Karpas-422 (cell line): ENCODE data around the gene NACA. TPM values are rescaled to one million over a fixed set of nuclear protein-coding genes. Genes with fewer than 3 reads are reported as not detected.

Experiments used
- DNase-seq: peaks from one replicate; pipeline ENCODE4 v3.0.0-alpha.2; 2015
- H2AFZ ChIP-seq: fragments of 200-600 bp; sonication (generic); 2 replicates; pipeline ENCODE4 v1.6.1; 2014; ENCODE audit warnings: antibody characterized with exemption, low read length, mixed read lengths
- H3K27ac ChIP-seq: fragments of 200-600 bp; sonication (generic); 2 replicates; pipeline ENCODE4 v1.5.1; 2014; ENCODE audit warnings: mild to moderate bottlenecking, low read length, moderate library complexity
- H3K27me3 ChIP-seq: fragments of 200-600 bp; sonication (generic); 2 replicates; pipeline ENCODE4 v1.6.1; 2014; ENCODE audit warnings: low read length, mixed read lengths
- H3K36me3 ChIP-seq: fragments of 200-600 bp; sonication (generic); 2 replicates; pipeline ENCODE4 v1.6.1; 2014; ENCODE audit warnings: low read length, mixed read lengths; ENCODE audit not compliant: insufficient read depth
- H3K4me1 ChIP-seq: fragments of 200-600 bp; sonication (generic); 2 replicates; pipeline ENCODE4 v1.6.1; 2014; ENCODE audit warnings: mild to moderate bottlenecking, low read length, mixed read lengths
- H3K4me2 ChIP-seq: fragments of 200-600 bp; sonication (generic); 2 replicates; pipeline ENCODE4 v1.6.1; 2014; ENCODE audit warnings: low read length, low read depth, mild to moderate bottlenecking; ENCODE audit not compliant: poor library complexity, severe bottlenecking
- H3K4me3 ChIP-seq: fragments of 200-600 bp; sonication (generic); 2 replicates; pipeline ENCODE4 v1.5.1; 2014; ENCODE audit warnings: mild to moderate bottlenecking, antibody characterized with exemption, low read length, mixed read lengths
- H3K79me2 ChIP-seq: fragments of 200-600 bp; sonication (generic); 2 replicates; pipeline ENCODE4 v1.6.1; 2014; ENCODE audit warnings: mild to moderate bottlenecking, low read length, mixed read lengths
- H3K9ac ChIP-seq: fragments of 200-600 bp; sonication (generic); 2 replicates; pipeline ENCODE4 v1.6.0; 2014; ENCODE audit warnings: low read length
- H3K9me2 ChIP-seq: fragments of 200-600 bp; sonication (generic), shearing (Covaris generic); replicated peaks from 2 replicates; pipeline ENCODE4 v1.6.0; 2014; ENCODE audit warnings: mild to moderate bottlenecking, low read length, moderate library complexity; ENCODE audit not compliant: insufficient read depth
- H3K9me3 ChIP-seq: fragments of 300-700, 200-600 bp; sonication (generic); 2 replicates; pipeline ENCODE4 v1.6.1; 2014; ENCODE audit warnings: low read length, mixed read lengths
- H4K20me1 ChIP-seq: fragments of 200-600 bp; sonication (generic); 2 replicates; pipeline ENCODE4 v1.6.1; 2014; ENCODE audit warnings: mild to moderate bottlenecking, antibody characterized with exemption, low read length, low read depth; ENCODE audit not compliant: insufficient read depth
- small RNA-seq: library from RNA; depleted of rRNA; stranded (forward); fragments of <200 nt; gene quantifications from one replicate; pipeline ENCODE3, GENCODE V24; 2014
- total RNA-seq: library from RNA; depleted of rRNA; stranded (reverse); fragments of >200 nt; shearing (Covaris generic); gene quantifications from 2 replicates; pipeline ENCODE4 v1.2.3, GENCODE V29; 2014; ENCODE audit warnings: low replicate concordance; rRNA removed

The NACA gene
- total RNA-seq, 1 experiment from 2014 or later = 2,309 TPM

DNA sequence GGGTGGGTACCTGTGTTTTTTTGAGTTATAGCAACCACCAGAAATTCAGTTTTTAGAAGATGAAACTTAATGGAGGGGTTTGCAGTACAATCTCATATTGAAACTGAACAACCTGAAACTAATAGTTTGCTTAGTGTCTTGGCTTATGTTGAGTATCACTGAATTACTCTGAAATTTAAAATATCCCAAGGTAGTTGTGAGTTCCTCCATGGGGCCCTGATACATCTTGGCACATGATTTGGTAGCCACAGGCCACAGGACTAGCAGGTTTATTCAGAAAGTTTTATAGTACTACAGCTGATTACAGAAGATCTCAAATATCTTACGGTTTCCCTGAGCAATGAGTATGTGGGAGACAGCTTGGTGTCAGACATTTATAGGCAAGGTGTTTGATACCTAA, 47.4 kb downstream of the NACA start:
- H3K27me3 ChIP-seq = no peaks in the 10 kb centered on the region
- H3K4me1 ChIP-seq = no peaks in the 10 kb centered on the region
- H3K36me3 ChIP-seq = peaks cover 25% of the 10 kb centered on the region; the same call in 1 of the 2 replicates
- H3K9me2 ChIP-seq = no peaks in the 10 kb centered on the region
- no peak for DNase-seq
- H4K20me1 ChIP-seq = peaks cover 69% of the 10 kb centered on the region
- H2AFZ ChIP-seq = no peak overlapping the region
- no peaks in the 10 kb centered on the region for H3K9me3 ChIP-seq
- no peak overlapping the region for H3K4me3 ChIP-seq
- no peak overlapping the region for H3K9ac ChIP-seq
- H3K27ac ChIP-seq = no peak overlapping the region
- H3K4me2 ChIP-seq = no peak overlapping the region
- peaks cover 93% of the 10 kb centered on the region for H3K79me2 ChIP-seq

DNA sequence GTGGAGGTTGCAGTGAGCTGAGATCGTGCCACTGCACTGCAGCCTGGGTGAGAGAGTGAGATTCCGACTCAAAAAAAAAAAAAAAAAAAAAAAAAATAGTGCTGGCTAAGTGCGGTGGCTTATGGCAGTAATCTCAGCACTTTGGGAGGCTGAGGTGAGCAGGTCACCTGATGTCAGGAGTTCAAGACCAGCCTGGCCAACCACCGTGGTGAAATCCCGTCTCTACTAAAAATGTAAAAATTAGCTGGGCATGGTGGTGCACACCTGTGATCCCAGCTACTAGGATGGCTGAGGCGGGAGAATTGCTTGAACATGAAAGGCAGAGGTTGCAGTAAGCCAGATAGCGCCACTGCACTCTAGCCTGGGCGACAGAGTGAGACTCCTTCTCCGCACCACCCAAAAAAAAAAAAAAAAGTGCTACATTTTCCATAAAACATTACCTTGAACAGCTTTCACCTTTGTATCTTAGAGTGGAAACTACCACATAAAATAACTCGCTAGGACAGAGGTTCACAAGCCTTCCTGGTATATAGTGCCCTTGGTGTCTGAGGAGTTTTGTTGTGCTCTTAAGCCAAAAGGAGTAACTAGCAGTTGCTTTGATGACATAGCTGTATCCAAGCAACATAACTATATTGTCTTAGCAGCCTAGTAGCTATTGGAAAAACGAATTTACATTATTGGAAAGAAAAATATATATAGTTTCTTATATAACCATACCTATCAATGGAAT, 48.1 kb downstream of the NACA start:
- peaks cover 28% of the 10 kb centered on the region for H3K36me3 ChIP-seq
- no peak overlapping the region for H3K9ac ChIP-seq
- H3K79me2 ChIP-seq = peaks cover 93% of the 10 kb centered on the region
- H3K27ac ChIP-seq = no peak overlapping the region
- H3K4me3 ChIP-seq = no peak overlapping the region
- H3K4me1 ChIP-seq = no peaks in the 10 kb centered on the region
- peaks cover 66% of the 10 kb centered on the region for H4K20me1 ChIP-seq
- no peaks in the 10 kb centered on the region for H3K9me2 ChIP-seq
- no peak overlapping the region for H2AFZ ChIP-seq
- no peaks in the 10 kb centered on the region for H3K27me3 ChIP-seq
- DNase-seq = no peak
- no peak overlapping the region for H3K4me2 ChIP-seq
- no peaks in the 10 kb centered on the region for H3K9me3 ChIP-seq

- no peaks in the 10 kb centered on the region for H3K9me3 ChIP-seq
- H4K20me1 ChIP-seq = peaks cover 30% of the 10 kb centered on the region
- H3K9ac ChIP-seq = no peak overlapping the region
- H3K36me3 ChIP-seq = peaks cover 57% of the 10 kb centered on the region
- no peak for DNase-seq
- H3K4me3 ChIP-seq = no peak overlapping the region
- no peaks in the 10 kb centered on the region for H3K9me2 ChIP-seq
- H3K4me1 ChIP-seq = no peaks in the 10 kb centered on the region
- H3K27ac ChIP-seq = no peak overlapping the region
- H3K27me3 ChIP-seq = no peaks in the 10 kb centered on the region
- H2AFZ ChIP-seq = no peak overlapping the region
- peaks cover 64% of the 10 kb centered on the region for H3K79me2 ChIP-seq
- H3K4me2 ChIP-seq = no peak overlapping the region
Observed at GRCh38 chr12:56671608-56672007, 53.5 kb downstream of the NACA start.

- Histone ChIP-seq H3K9me2 (no peaks in the 10 kb centered on the region), H4K20me1 (peaks cover 29% of the 10 kb centered on the region), H3K27me3 (no peaks in the 10 kb centered on the region), H2AFZ (no peak overlapping the region), H3K4me1 (no peaks in the 10 kb centered on the region), H3K4me3 (no peak overlapping the region), H3K36me3 (peaks cover 64% of the 10 kb centered on the region), H3K27ac (no peak overlapping the region), H3K9me3 (no peaks in the 10 kb centered on the region), H3K4me2 (no peak overlapping the region), H3K9ac (no peak overlapping the region), H3K79me2 (peaks cover 58% of the 10 kb centered on the region)
- no peak for DNase-seq
Observed at GRCh38 chr12:56670836-56671235, 54.3 kb downstream of the NACA start.

DNA sequence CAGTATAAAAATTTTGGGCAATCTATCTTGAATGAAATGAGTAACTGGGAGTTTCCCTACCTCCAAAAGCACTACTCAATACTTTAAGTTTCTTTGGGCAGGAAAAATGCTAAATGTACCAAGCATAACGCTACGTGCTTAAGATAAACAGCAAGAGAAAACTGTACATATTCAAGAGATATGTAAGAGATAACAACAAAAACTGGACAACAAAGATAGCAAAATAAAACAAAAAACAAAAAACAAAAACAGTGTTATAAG, 57.0 kb downstream of the NACA start:
- Histone ChIP-seq H3K27me3 (no peaks in the 10 kb centered on the region), H2AFZ (no peak overlapping the region), H3K4me3 (no peak overlapping the region), H3K79me2 (peaks cover 38% of the 10 kb centered on the region), H4K20me1 (peaks cover 13% of the 10 kb centered on the region), H3K4me2 (no peak overlapping the region), H3K9me2 (no peaks in the 10 kb centered on the region), H3K9ac (no peak overlapping the region), H3K4me1 (no peaks in the 10 kb centered on the region), H3K9me3 (no peaks in the 10 kb centered on the region), H3K36me3 (peaks cover 81% of the 10 kb centered on the region), H3K27ac (no peak overlapping the region)
- DNase-seq = no peak

Small RNAs within 50 kb of the gene (small RNA-seq; reads per million reads assigned to genes)
- not detected for gene RN7SL809P

Other genes with a start within 250 kb of the NACA start
- gene GLS2, start 237.1 kb downstream of the NACA start, total RNA-seq = not detected in 2 replicates
- 0.54 and 3.7 TPM in 2 replicates for gene RBMS2, start 203.5 kb downstream of the NACA start, total RNA-seq
- gene BAZ2A, start 95.0 kb downstream of the NACA start, total RNA-seq = 43.1 and 48.7 TPM in 2 replicates
- gene ATP5F1B, start 79.3 kb downstream of the NACA start, total RNA-seq = 520 and 674 TPM in 2 replicates
- gene PTGES3, start 37.0 kb downstream of the NACA start, total RNA-seq = 49.4 and 126 TPM in 2 replicates
- gene PRIM1, start 27.0 kb upstream of the NACA start, total RNA-seq = 10.3 and 26.3 TPM in 2 replicates
- 6.4 and 28.5 TPM in 2 replicates for gene HSD17B6, start 38.0 kb upstream of the NACA start, total RNA-seq
- not detected in 2 replicates for gene SDR9C7, start 209.1 kb upstream of the NACA start, total RNA-seq
- gene RDH16, start 232.3 kb upstream of the NACA start, total RNA-seq = 0.11 TPM in 1 of 2 replicates, not detected in the other